Aorta (tissue), 5 donors: ENCODE results near the gene MPHOSPH9. TPM values are rescaled to one million over a fixed set of nuclear protein-coding genes. Genes with fewer than 3 reads are reported as not detected.
"Not testable (repeated sequence)": the region's sequence is repeated elsewhere in the genome, so short reads cannot be mapped to it uniquely, and the experiment has no call there.

Experiments used
- ATAC-seq: fragments of 200-7000 bp; cut with Tn5 transposase; one replicate; pipeline ENCODE4 v1.9.1; 2022; ENCODE audit warnings: moderate library complexity; ENCODE audit not compliant: low FRiP score
- DNase-seq, 2 donors: peaks; one replicate each; pipeline ENCODE4 v3.0.0-alpha.2; 2020
- H3K27ac ChIP-seq, 2 donors: one replicate each; pipeline ENCODE4 v1.5.1; 2013; ENCODE audit warnings: low read length in 2 of 2, mild to moderate bottlenecking in 2 of 2, moderate library complexity in 2 of 2, control low read depth in 1 of 2, inconsistent platforms in 1 of 2, low read depth in 1 of 2
- H3K27me3 ChIP-seq, 2 donors: one replicate each; pipeline ENCODE4 v1.6.1; 2013; ENCODE audit warnings: control low read depth in 1 of 2, low read length in 1 of 2, mild to moderate bottlenecking in 1 of 2, moderate library complexity in 1 of 2; ENCODE audit not compliant: insufficient read depth in 2 of 2, control insufficient read depth in 1 of 2
- H3K36me3 ChIP-seq, 2 donors: one replicate each; pipeline ENCODE4 v1.6.1; 2013; ENCODE audit warnings: control low read depth in 1 of 2, low read length in 1 of 2, mild to moderate bottlenecking in 1 of 2; ENCODE audit not compliant: insufficient read depth in 2 of 2, control insufficient read depth in 1 of 2
- H3K4me1 ChIP-seq, 2 donors: one replicate each; pipeline ENCODE4 v1.6.1; 2013; ENCODE audit warnings: low read length in 2 of 2, control low read depth in 1 of 2, mild to moderate bottlenecking in 1 of 2, moderate library complexity in 1 of 2; ENCODE audit not compliant: insufficient read depth in 2 of 2, control insufficient read depth in 1 of 2
- H3K4me3 ChIP-seq, 2 donors: one replicate each; pipeline ENCODE4 v1.5.1; 2013; ENCODE audit warnings: low read length in 2 of 2, control low read depth in 1 of 2, mild to moderate bottlenecking in 1 of 2
- H3K9me3 ChIP-seq: one replicate; pipeline ENCODE4 v1.6.1; 2013; ENCODE audit warnings: mild to moderate bottlenecking, low read length; ENCODE audit not compliant: control insufficient read depth
- WGBS, 2 donors: extraction: QIAGEN DNeasy Blood & Tissue Kit; methylation state at CpG; one replicate each; pipeline ENCODE4 v1.1.7; 2013; 5-methylcytosine and 5-hydroxymethylcytosine counted together
- intact Hi-C, 2 donors: fragments of 100-400 bp; cut with DNase I; formaldehyde crosslinking; loops; one replicate each; pipeline versions ENCODE4 v1.14.2 to v1.15.0; 2022
- polyA plus RNA-seq, 2 donors: library from polyadenylated mRNA; stranded (reverse); fragments of 200-250 nt; gene quantifications; one replicate each; pipeline ENCODE4 v1.2.3, GENCODE V29; 2013
- total RNA-seq, 2 donors: library from RNA; stranded (reverse); fragmentation: NEBNext Ultra II Directional; extraction: Animal tissue kit (Norgen Biotek cat#: 25700); gene quantifications; one replicate each; pipeline ENCODE4 v1.2.1, GENCODE V29; 2021
- donor health status: healthy with polysubstance abuse.
- donor health status: Bipolar disorder and iron deficiency.
- donor health status: DM: no; HTN: no; CAD: no.
- donor health status: DM: no; HTN: no; CAD: no.
- donor health status: DM: yes; HTN: yes; CAD: no.

Gene MPHOSPH9
- total and polyA plus RNA-seq, 4 donors, result 2.0 to 25.1 (median 9.3) TPM

DNA sequence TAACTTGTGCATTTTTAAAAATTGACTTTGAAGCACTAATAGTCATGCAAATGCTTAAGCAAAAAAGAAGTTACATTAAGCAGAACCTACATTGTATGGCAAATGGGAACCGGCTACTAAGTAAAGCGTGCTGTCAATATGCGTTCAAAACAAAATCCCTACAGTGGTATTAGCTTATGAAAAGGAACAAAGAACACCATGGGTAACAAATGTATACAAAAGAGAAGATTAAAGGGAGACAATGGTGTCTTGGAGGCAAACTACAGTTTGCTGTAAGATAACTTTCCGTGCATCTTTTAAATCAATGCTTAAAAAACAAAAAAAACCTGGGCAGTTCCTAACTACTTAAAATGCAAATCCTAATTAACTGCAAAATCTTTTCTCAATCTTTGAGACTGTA, 28.3 kb upstream of the MPHOSPH9 start:
- Histone ChIP-seq H3K36me3 (peaks cover 0 to 11% of the 10 kb centered on the region in 2 donors), H3K27ac (no peak overlapping the region), H3K9me3 (no peaks in the 10 kb centered on the region), H3K27me3 (no peaks in the 10 kb centered on the region), H3K4me3 (no peak overlapping the region), H3K4me1 (no peaks in the 10 kb centered on the region)
- intact Hi-C loops, result no loop called here
- 92 to 93% methylated on average over 4 of the region's 4 CpGs for WGBS, 2 donors
- no peak for DNase-seq
- no peak for ATAC-seq

DNA sequence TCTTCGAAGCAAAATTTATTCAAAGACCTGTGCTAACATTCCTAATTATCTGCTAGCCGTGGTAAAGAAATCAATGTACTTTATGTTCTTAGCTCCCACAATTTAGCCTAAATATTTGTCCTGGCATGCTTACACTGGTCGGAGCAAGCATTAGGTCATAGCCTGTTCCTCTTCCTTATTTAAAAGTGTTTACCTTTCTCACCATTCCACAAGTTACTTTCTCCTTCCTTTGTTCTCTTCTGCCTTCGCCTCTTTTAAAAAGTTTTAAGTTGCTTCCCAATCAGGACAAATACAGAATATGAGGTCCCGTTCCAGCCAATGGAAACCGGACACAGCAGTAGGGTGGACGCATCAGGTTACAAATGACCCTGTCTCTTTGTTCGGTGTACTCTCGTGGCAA, 27.1 kb upstream of the MPHOSPH9 start:
- DNase-seq (no peak), ATAC-seq (no peak)
- no peaks in the 10 kb centered on the region for H3K9me3 ChIP-seq
- intact Hi-C loops, result no loop called here
- H3K27me3 ChIP-seq, result no peaks in the 10 kb centered on the region
- H3K36me3 ChIP-seq, result peaks cover 0 to 11% of the 10 kb centered on the region in 2 donors
- no peaks in the 10 kb centered on the region for H3K4me1 ChIP-seq
- H3K27ac ChIP-seq, result no peak overlapping the region
- H3K4me3 ChIP-seq, result no peak overlapping the region
- WGBS, 2 donors, result 46 to 50% methylated on average over 9 of the region's 9 CpGs

GRCh38 chr12:123258593-123258992, 25.7 kb upstream of the MPHOSPH9 start:
- intact Hi-C loops, result no loop called here
- WGBS, 2 donors, result 69 to 71% methylated on average over 4 of the region's 4 CpGs
- Histone ChIP-seq H3K4me1 (no peaks in the 10 kb centered on the region), H3K36me3 (peaks cover 0 to 10% of the 10 kb centered on the region in 2 donors), H3K4me3 (no peak overlapping the region), H3K27ac (no peak overlapping the region), H3K9me3 (no peaks in the 10 kb centered on the region), H3K27me3 (no peaks in the 10 kb centered on the region)
- ATAC-seq, result no peak
- DNase-seq, result no peak

DNA sequence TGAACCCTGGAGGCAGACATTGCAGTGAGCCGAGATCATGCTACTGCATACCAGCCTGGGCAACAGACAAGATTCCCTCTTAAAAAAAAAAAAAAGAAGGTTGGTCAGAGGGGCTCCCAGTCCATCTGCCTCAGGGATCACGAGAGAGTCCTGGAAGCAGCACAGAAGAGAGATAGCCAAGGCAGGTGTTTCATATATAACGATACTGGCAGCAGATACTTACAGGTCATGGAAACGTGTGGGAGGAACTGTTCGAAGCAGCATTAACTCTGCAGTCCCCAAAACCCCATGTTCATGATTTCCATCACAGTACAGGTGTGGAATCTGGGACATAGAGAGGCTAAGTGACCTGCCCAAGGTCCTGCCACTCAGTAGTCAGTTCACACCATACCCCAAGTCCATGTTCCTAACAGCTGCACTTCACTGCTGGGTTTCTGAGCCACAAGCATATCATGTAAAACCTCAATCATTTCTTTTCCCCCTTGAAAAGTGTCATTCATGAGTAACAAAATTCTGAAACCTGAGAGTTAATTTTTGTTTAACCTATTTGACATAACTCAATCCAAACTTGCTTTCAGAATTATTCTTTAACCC, 22.0 kb upstream of the MPHOSPH9 start:
- no peaks in the 10 kb centered on the region for H3K27me3 ChIP-seq
- H3K36me3 ChIP-seq, result peaks cover 0 to 8% of the 10 kb centered on the region in 2 donors
- DNase-seq (no peak), ATAC-seq (no peak)
- no peaks in the 10 kb centered on the region for H3K4me1 ChIP-seq
- WGBS, 2 donors, result 80 to 87% methylated on average over 5 of the region's 5 CpGs
- intact Hi-C loops, result no loop called here
- no peaks in the 10 kb centered on the region for H3K9me3 ChIP-seq
- peak overlapping the region in 1 of 2 donors; percentile 20 for H3K27ac ChIP-seq
- H3K4me3 ChIP-seq, result no peak overlapping the region

DNA sequence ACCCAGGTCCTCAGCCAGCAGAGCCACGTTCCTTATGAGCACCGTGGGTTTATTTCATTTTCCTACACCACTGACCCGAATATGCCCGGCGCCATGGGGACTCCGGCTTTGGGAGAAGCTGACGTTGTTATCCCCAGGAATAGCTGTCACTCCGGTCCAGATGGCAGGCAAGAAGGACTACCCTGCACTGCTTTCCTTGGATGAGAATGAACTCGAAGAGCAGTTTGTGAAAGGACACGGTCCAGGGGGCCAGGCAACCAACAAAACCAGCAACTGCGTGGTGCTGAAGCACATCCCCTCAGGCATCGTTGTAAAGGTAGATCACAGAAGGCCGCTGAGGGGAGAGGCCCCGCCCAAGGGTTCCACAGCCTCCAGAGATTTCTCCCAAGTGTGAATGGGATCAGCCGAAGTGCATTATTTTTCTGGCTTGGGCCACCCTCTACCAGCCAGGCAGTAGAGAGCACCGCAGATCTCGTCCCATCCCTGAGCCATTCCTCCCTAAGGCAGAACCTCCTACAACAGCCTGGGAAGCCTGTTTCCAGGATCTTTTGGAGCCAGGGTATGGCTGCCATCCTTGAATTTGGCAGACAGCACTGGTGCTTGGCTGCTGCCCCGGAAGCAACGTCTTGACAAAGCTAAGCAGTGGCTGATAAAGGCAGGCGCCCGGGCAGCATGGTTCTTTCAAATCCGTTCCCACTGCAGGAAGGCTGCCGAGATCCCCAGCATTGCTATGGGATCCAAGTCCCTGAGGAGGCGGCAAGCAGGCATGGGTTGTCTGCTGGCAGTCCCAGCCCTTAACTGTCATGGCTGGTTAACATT, 20.9 kb upstream of the MPHOSPH9 start:
- Histone ChIP-seq H3K9me3 (no peaks in the 10 kb centered on the region), H3K4me3 (no peak overlapping the region), H3K36me3 (peaks cover 0 to 4% of the 10 kb centered on the region in 2 donors), H3K27ac (peak overlapping the region in 1 of 2 donors; percentile 49), H3K4me1 (no peaks in the 10 kb centered on the region), H3K27me3 (no peaks in the 10 kb centered on the region)
- peak; percentile 65 to 81 for DNase-seq
- ATAC-seq, result peak; percentile 80
- intact Hi-C loops, result no loop called here
- 4 to 8% methylated on average over 24 of the region's 24 CpGs for WGBS, 2 donors

- H3K27ac ChIP-seq, ATAC-seq, H3K36me3 ChIP-seq, H3K4me1 ChIP-seq, H3K27me3 ChIP-seq, H3K9me3 ChIP-seq, DNase-seq, H3K4me3 ChIP-seq, intact Hi-C loops: not testable (repeated sequence)
- 63 to 66% methylated on average over 9 of the region's 9 CpGs for WGBS, 2 donors
Observed at GRCh38 chr12:123252365-123252764, 19.4 kb upstream of the MPHOSPH9 start.

GRCh38 chr12:123251403-123252076, 18.6 kb upstream of the MPHOSPH9 start:
- WGBS, 2 donors, result 85 to 92% methylated on average over 8 of the region's 8 CpGs
- DNase-seq (no peak), ATAC-seq (no peak)
- Histone ChIP-seq H3K4me3 (no peak overlapping the region), H3K27me3 (no peaks in the 10 kb centered on the region), H3K36me3 (no peaks in the 10 kb centered on the region), H3K4me1 (no peaks in the 10 kb centered on the region), H3K9me3 (no peaks in the 10 kb centered on the region), H3K27ac (no peak overlapping the region)
- intact Hi-C loops, result no loop called here

DNA sequence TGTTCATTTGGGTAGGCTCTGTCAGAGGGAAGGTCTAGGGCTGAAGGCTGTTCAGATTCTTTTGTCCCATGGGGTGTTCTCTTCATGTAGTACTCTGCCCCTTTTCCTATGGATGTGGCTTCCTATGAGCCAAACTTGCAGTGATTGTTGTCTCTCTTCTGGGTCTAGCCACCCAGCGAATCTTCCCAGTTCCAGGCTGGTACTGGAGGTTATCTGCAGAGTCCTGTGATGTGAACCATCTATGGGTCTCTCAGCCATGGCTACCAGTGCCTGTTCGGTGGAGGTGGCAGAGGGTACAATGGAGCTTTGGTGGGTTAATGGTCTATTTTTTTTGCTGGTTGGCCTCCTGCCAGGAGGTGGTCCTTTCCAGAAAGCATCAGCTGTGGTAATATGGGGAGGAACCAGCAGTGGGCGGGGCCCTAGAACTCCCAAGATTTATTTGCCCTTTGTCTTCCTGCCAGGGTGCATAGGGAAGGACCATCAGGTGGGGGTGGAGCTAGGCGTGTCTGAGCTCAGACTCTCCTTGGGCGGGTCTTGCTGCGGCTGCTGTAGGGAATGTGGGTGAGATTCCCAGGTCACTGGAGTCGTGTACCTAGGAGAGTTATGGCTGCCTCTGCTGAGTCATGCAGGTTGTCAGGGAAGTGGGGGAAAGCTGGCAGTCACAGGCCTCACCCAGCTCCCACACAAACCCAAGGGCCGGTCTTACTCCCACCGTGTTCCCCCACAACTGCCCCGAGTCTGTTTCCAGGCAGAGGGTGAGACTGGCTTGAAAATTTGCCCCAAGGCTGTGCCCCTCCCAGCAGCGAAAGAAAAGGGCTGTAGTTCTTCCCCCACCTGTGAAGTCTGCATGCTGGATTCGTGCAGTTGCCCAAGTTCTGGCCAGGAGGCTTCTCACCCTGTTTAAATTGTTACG, 17.8 kb upstream of the MPHOSPH9 start:
- no peaks in the 10 kb centered on the region for H3K27me3 ChIP-seq
- no peak for ATAC-seq
- H3K36me3 ChIP-seq, result no peaks in the 10 kb centered on the region
- H3K4me1 ChIP-seq, result no peaks in the 10 kb centered on the region
- no peaks in the 10 kb centered on the region for H3K9me3 ChIP-seq
- DNase-seq, result no peak
- 85 to 90% methylated on average over 13 of the region's 13 CpGs for WGBS, 2 donors
- intact Hi-C loops, result no loop called here
- no peak overlapping the region for H3K27ac ChIP-seq
- no peak overlapping the region for H3K4me3 ChIP-seq
